NCI-H526 treated with DMSO at 0.1 percent for 48 hours (cell line): ENCODE measurements around the gene ANKLE1.
"Not testable (repeated sequence)": the region's sequence is repeated elsewhere in the genome, so short reads cannot be mapped to it uniquely, and the experiment has no call there.

Experiments
- DNase-seq: peaks from one replicate; lab custom pipeline; 2025; lab: John Stamatoyannopoulos, UW

ANKLE1 gene

GRCh38 chr19:17246681-17247425 lies 34.8 kb upstream of the ANKLE1 start:
- DNase-seq = no peak

GRCh38 chr19:17248011-17248776 lies 33.5 kb upstream of the ANKLE1 start:
- no peak for DNase-seq

GRCh38 chr19:17249887-17250548 lies 31.7 kb upstream of the ANKLE1 start:
- DNase-seq = no peak

DNA sequence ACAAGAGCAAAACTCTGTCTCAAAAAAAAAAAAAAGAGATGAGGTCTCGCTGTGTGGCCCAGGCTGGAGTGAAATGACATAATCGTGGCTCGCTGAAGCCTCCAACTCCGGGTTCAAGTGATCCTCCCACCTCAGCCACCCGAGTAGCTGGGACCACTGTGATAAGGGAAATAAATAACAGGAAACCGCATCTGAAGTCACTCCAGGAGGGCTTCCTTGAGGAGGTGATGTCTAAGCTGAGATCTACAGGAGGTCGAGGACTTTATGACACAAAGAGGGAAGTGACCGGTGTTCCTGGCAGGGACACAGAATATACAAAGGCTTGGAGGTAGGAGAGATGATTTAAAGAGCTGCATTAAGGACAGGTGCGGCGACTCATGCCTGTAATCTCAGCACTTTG lies 27.1 kb upstream of the ANKLE1 start:
- no peak for DNase-seq

- no peak for DNase-seq
These were observed 26.5 kb upstream of the ANKLE1 start for GRCh38 chr19:17255150-17255621.

DNA sequence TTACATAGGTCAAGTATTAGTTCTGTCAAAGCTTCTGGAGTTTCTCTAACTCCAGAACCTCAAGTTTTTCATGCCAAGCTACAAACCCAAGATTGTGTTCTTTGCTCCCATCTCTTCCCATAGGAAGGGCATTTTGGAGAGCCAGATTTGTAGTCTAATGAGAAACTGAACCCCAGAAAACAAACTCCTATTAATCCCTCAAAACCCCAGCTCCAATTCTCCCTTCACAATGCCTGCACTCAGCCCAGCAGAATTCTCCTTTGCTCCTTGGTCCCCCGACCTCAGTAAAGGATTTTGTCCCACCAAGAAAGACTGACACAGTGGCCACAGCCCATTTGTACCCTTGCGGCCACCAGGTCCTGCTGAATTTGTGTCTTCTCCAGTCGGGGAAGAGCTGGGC lies 25.6 kb upstream of the ANKLE1 start:
- DNase-seq = no peak

DNA sequence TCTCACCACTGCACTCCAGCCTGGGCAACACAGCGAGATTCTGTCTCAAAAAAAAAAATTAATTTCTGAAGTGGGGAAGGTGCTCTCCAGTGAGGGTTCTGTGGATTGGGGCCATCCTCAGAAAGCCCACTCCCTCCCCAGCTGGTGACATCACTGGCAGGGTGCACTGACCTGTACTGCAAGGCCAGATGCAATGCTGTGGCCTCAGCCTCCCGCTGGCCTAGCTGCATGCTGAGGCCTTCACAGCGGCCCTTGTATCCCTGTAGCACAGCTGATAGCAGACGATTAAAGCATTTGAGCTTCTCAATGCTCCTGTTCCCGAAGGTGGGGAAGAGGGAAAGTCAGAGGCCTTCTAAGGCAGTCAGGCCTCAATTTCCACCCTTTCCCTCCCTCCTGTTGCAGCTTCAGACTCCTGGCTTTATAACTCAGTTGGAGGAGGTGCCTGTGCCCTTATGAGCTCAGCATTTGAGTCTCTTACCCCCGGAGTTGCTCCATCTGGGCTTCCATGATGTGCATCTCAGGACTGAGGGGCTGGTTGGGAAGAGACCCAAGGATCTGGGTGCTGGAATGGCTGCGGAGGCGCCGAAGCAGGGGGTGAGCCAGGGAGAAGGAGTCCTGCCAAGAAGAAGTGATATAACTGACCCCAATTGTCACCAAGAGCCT lies 22.5 kb upstream of the ANKLE1 start:
- no peak for DNase-seq

DNA sequence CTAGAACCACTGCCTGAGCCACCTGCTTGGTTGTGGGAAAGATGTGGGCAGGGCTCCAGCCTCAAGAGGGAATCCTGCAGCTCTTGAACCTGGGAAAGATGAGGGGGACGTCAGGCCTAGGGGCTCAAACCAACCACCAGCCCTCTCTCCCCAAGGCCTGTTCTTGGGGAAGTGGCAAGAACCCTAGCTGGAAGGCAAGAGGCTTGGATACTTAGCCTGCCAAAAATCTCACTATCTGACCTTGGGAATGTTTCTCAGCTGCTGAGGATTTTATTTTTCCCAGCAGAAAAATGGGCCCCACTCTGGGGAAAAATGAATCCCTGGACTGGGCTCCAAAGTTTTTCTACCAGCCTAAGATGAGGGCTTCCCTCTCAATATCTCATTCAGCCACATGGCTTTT lies 21.8 kb upstream of the ANKLE1 start:
- DNase-seq = no peak

- DNase-seq = peak; percentile 34
These were observed 20.8 kb upstream of the ANKLE1 start for GRCh38 chr19:17260842-17261325.

DNA sequence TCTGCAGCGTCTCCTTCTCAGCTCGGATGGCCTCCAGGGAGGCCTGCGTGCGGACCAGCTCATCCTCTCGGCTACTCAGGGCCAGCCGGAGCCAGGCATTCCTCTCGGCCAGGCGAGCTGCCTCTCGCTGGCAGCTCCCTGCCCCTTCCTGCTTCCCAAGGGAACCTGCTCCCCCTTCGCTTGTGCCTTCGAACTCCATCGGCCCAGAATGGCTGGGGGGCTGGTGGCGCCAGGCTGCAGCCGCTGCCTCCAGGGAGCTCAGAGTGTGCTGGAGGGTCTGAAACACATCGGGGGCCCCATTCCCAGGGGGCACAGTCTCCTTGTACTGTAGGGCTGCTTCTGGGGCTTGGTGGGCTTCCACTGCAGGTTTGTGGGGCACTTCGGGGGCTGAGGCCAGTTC lies 19.1 kb upstream of the ANKLE1 start:
- no peak for DNase-seq

DNA sequence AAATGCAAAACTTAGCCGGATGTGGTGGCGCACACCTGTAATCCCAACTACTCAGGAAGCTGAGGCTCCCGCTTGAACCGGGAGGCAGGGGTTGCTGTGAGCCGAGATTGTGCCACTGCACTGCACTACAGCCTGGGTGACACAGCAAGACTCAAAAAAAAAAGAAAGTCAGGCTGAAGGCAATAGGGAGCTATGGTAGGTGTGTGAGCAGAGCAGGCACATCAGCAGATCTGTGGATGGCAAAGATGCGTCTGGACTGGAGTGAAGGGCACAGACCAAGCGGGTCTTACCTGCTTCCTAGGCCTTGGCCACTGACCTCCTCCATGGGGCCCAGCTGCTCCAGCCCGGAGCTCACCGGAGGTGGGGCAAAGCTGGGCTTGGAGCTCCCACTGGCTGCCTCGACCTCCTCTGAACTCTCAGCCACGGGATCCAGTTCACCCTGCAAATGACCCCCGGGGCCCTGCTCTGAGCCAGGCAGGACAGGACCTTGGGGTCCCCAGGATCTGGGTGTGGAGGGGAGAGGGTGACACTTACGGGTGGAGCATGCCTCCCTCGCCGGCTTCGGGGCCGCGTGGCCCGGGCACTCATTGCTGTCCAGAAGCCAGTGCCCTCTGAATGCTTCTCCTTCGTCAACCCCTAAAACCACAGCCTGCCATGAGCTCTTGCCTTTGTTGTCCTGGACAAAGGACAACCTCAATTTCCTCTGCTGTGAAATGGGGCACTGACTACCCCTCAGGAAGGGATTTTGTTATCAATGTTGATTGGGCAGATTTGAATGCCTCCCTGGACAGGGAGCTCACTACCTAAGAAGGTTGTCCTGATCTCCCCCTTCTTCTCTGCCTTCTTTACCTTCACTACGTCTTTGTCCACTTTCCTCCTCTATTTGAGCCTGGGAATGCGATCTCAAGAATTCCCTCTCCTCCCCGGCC lies 17.7 kb upstream of the ANKLE1 start:
- DNase-seq = no peak

GRCh38 chr19:17264641-17264979 lies 17.1 kb upstream of the ANKLE1 start, which contains the start of gene USHBP1:
TSS of gene USHBP1 (minus strand) at chr19:17264745. CDS start at chr19:17264299, 446 bp downstream.
- DNase-seq = no peak

- no peak for DNase-seq
These were observed 15.7 kb upstream of the ANKLE1 start for GRCh38 chr19:17266026-17266425.

DNA sequence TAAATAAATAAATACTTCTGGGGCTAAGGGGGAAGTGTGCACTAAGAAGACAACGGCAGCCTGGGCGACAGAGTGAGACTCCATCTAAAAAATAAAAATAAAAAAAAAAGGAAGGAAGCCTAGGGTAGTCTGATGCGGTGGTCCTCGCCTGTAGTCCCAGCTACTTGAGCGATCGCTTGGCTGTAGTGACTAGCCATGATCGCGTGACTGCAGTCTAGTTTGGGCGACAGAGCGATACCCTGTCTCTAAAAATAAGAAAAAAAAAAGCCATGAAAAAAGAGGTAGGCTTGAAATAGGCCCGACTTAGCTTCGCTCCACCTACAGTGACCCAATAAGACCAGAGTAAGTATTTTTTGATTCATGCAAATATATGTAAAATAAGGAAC lies 15.1 kb upstream of the ANKLE1 start:
- DNase-seq = no peak

DNA sequence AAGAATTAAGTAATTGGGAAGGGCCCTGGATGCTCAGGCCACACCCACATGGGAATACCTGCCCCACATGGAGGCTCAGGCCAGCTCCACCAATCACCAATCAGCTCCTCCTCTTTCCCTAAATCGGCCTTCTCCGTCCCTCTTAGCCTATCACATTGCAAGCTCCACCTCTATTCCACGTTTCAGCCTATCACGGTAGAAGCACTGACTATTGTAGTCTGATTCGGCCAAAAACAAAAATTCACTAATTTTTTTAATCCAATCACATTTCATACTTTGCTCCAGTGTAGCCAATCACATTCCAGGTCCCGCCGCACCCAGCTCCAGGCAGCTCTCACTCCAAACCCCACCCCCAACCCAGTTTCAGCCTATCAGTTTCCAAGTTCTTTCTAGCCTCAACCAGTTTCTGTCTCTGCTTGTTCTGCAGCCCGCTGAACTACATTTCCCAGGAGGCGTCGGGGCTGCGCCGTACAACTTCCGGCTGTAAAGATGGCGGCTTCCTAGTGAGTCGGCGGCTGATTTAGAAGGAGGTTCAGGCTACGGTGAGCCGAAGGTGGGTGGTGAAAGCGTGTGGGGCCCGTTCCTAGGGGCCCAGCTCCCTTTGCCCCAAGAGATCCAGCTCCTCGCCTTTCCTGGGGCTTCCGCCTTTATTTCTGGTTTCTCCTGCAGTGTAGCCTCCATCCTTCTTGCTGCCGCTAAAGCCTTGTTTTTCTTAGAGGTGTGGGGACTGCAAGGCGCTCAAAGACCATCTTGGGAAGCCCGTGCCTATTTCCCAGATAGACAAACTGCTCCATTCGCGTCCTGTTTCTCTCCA lies 14.5 kb upstream of the ANKLE1 start, which contains the start of gene BABAM1:
TSS of gene BABAM1 (plus strand) at position 469 of the 814 bp plus-strand sequence. CDS start 1,364 bp downstream, outside the sequence.
- peak; percentile 97 for DNase-seq

GRCh38 chr19:17268754-17269153 lies 12.9 kb upstream of the ANKLE1 start:
- DNase-seq = no peak

- DNase-seq = not testable (repeated sequence)
These were observed 6.8 kb upstream of the ANKLE1 start for GRCh38 chr19:17274892-17275291.

- DNase-seq = no peak
These were observed 6.1 kb upstream of the ANKLE1 start for GRCh38 chr19:17275441-17276175.

DNA sequence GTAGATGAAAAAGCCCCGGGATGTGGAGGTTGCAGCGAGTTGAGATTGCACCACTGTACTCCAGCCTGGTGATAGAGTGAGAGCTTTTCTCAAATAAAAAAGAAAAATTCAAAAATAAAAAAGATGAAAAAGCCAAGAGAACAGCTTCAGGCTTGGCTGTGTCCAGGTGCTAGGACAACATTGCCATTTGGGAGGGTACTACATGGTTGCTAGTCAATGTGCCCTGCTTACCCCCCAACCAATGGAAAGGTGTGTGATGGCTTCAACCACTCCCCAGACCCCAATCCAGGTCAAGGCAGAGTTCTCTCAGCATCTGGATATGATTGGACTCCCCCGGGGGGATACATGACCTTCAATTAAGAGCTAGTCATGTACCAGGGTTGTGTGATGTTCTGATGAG lies 2.3 kb upstream of the ANKLE1 start:
- DNase-seq = no peak
